ENCODE results near the gene DECR2.
"Not testable (repeated sequence)": the region's sequence is repeated elsewhere in the genome, so short reads cannot be mapped to it uniquely, and the experiment has no call there.

DECR2 gene

DNA sequence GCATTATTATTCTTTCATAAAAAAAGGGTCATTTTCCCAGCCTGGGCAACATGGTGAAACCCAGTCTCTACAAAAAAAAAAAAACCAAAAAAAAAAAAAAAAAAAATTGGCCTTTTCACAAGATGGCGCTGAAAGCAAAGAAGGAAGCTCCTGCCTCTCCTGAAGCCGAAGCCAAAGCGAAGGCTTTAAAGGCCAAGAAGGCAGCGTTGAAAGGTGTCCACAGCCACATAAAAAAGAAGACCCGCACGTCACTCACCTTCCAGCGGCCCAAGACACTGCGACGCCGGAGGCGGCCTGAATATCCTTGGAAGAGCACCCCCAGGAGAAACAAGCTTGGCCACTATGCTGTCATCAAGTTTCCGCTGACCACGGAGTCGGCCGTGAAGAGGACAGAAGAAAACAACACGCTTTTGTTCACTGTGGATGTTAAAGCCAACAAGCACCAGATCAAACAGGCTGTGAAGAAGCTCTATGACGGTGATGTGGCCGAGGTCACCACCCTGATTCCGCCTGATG is 15.0 kb upstream of the DECR2 start:
- H3K27me3 ChIP-seq (ENCODE audit: control insufficient read depth, insufficient read depth, low read length), result no peaks in the 10 kb centered on the region
- no peaks in the 10 kb centered on the region for H3K36me3 ChIP-seq (ENCODE audit: control insufficient read depth, insufficient read depth, low read length)
- no peak overlapping the region for H3K4me3 ChIP-seq (ENCODE audit: low read length)
- no peaks in the 10 kb centered on the region for H3K9me3 ChIP-seq (ENCODE audit: control insufficient read depth, low read length)
- no peak overlapping the region for H3K9ac ChIP-seq (ENCODE audit: low read length)
- peaks cover 15% of the 10 kb centered on the region for H3K4me1 ChIP-seq (ENCODE audit: control insufficient read depth, insufficient read depth, low read length)

DNA sequence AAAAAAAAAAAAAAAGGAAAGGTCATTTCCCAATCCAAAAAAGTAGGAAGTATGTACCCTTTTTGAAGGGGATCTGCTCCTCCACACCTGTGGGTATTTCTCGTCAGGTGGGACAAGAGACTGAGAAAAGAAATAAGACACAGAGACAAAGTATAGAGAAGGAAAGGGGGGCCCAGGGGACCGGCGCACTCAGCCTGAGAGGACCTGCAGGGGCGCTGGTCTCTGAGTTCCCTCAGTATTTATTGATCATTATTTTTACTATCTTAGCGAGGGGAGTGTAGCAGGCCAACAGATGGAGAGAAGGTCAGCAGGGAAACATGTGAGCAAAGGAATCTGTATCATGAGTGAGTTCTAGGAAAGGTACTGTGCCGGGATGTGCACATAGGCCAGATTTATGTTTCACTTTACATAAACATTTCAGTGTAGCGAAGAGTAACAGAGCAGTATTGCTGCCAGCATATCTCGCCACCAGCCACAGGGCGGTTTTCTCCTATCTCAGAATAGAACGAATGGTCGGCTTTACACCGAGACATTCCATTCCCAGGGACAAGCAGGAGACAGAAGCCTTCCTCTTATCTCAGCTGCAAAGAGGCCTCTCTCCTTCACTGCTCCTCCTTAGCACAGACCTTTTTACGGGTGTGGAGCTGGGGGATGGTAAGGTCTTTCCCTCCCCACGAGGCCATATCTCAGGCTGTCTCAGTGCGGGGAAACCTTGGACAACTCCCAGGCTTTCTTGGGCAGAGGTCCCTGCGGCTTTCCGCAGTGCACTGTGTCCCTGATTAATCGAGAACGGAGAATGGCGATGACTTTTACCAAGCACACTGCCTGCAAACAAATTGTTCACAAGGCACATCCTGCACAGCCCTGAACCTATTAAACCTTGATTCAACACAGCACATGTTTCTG is 13.7 kb upstream of the DECR2 start:
- H3K27me3 ChIP-seq (ENCODE audit: control insufficient read depth, insufficient read depth, low read length); H3K36me3 ChIP-seq (ENCODE audit: control insufficient read depth, insufficient read depth, low read length); H3K9me3 ChIP-seq (ENCODE audit: control insufficient read depth, low read length); H3K4me3 ChIP-seq (ENCODE audit: low read length): not testable (repeated sequence)
- Histone ChIP-seq H3K4me1 (ENCODE audit: control insufficient read depth, insufficient read depth, low read length) (peaks cover 15% of the 10 kb centered on the region), H3K9ac (ENCODE audit: low read length) (peak overlapping the region; percentile 51)

DNA sequence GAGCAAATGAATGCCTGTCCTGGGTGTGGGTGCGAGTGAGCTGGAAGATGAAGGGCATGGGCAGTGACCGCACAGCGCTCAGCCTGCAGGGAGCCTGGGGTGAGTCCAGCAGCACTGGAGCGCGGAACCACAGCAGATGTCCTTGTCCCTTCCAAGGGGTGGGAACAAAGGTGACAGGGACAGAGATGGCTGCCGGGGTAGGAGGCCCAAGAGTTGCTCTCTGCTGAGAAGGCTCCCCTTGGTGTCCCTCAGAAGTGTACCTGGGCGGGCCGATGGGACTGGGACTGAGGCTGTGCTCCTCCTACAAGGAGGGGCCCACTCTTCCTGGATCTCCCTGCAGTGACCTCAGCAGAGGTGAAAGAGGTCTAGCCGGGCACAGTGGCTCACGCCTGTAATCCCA is 12.3 kb upstream of the DECR2 start:
- H3K4me3 ChIP-seq (ENCODE audit: low read length), result no peak overlapping the region
- no peaks in the 10 kb centered on the region for H3K36me3 ChIP-seq (ENCODE audit: control insufficient read depth, insufficient read depth, low read length)
- H3K27me3 ChIP-seq (ENCODE audit: control insufficient read depth, insufficient read depth, low read length), result no peaks in the 10 kb centered on the region
- no peak overlapping the region for H3K9ac ChIP-seq (ENCODE audit: low read length)
- no peaks in the 10 kb centered on the region for H3K9me3 ChIP-seq (ENCODE audit: control insufficient read depth, low read length)
- peaks cover 8% of the 10 kb centered on the region for H3K4me1 ChIP-seq (ENCODE audit: control insufficient read depth, insufficient read depth, low read length)

DNA sequence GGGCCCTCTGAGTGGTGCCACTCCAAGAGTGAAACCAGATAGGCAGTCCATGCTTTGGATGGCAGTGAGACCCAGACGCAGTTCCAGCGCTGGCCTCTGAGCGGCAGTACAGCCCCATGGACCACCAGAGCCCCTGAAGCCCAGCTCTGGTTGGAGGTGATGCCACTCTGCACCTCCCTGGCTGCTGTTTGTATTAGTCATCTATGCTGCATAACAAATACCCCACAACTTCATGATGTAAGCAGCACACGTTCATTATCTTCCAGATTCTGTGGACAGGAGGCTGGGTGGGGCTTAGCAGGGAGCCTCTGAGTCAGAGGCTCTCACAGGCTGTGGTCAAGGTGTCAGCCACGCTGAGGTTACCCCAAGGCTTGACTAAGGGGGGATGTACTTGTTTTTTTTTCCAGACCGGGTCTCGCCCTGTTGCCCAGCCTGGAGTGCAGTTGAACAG is 9.8 kb upstream of the DECR2 start:
- Histone ChIP-seq H3K9me3 (ENCODE audit: control insufficient read depth, low read length) (no peaks in the 10 kb centered on the region), H3K9ac (ENCODE audit: low read length) (no peak overlapping the region), H3K36me3 (ENCODE audit: control insufficient read depth, insufficient read depth, low read length) (no peaks in the 10 kb centered on the region), H3K4me1 (ENCODE audit: control insufficient read depth, insufficient read depth, low read length) (peaks cover 8% of the 10 kb centered on the region), H3K27me3 (ENCODE audit: control insufficient read depth, insufficient read depth, low read length) (no peaks in the 10 kb centered on the region), H3K4me3 (ENCODE audit: low read length) (no peak overlapping the region)

DNA sequence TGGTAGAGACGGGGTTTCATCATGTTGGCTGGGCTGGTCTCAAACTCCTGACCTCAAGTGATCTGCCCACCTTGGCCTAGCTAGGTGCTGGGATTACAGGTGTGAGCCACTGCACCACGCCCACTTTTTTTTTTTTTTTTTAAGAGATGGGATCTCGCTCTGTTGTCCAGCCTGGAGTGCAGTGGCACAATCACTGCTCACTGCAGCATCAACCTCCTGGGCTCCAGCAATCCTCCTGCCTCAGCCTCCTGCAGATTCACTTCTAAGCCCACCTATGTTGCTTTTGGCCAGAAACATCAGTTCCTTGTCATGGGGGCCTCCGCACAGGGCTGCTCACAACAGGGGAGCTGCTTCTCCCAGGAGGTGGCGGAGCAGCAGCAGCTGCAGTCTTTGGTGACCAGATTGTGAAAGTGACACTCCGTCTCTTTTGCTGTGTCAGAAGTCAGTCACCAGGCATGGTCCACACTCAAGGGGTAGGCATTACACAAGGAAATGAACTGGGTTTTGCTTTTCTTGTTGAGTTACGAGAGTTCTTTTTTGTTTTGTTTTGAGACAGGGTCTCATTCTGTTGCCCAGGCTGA is 9.1 kb upstream of the DECR2 start:
- Histone ChIP-seq H3K9me3 (ENCODE audit: control insufficient read depth, low read length) (no peaks in the 10 kb centered on the region), H3K9ac (ENCODE audit: low read length) (no peak overlapping the region), H3K4me3 (ENCODE audit: low read length) (no peak overlapping the region), H3K4me1 (ENCODE audit: control insufficient read depth, insufficient read depth, low read length) (peaks cover 8% of the 10 kb centered on the region), H3K27me3 (ENCODE audit: control insufficient read depth, insufficient read depth, low read length) (no peaks in the 10 kb centered on the region), H3K36me3 (ENCODE audit: control insufficient read depth, insufficient read depth, low read length) (no peaks in the 10 kb centered on the region)

DNA sequence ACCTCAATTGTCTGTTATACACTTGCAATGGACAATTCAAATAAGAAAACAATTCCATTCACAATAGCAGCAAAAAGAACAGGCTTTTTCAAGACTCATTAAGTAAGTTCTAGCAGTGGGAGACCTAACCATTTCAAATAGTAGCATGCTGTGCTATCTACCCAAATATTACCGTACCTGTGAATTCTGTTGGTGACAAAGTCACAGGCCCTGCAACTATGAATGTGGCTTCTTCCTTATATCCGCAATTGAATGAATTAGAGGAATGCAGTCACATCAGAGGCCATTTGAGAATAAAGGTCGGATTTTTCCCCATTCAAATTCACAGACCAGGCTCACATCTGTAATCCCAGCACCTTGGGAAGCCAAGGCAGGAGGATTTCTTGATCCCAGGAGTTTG is 5.5 kb upstream of the DECR2 start:
- no peak overlapping the region for H3K9ac ChIP-seq (ENCODE audit: low read length)

DNA sequence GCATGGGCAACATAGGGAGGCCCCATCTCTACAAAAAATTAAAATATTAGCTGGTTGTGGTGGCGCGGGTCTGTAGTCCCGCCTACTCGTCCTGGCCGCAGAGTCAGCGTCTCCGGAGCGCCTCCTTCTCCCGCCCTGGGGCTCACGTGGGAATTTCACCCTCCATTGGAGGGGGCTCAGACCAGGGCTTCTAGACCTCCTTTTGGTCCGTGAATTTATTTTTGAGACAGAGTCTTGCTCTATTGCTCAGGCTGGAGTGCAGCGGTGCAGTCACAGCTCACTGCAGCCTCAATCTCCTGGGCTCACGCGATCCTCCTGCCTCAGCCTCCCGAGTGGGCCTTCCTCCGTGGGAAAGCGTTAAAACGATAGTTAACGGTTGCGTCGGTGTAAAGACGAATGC is 5.1 kb upstream of the DECR2 start:
- Histone ChIP-seq H3K4me3 (ENCODE audit: low read length) (no peak overlapping the region), H3K4me1 (ENCODE audit: control insufficient read depth, insufficient read depth, low read length) (peaks cover 9% of the 10 kb centered on the region), H3K27me3 (ENCODE audit: control insufficient read depth, insufficient read depth, low read length) (no peaks in the 10 kb centered on the region), H3K36me3 (ENCODE audit: control insufficient read depth, insufficient read depth, low read length) (no peaks in the 10 kb centered on the region), H3K9ac (ENCODE audit: low read length) (no peak overlapping the region), H3K9me3 (ENCODE audit: control insufficient read depth, low read length) (no peaks in the 10 kb centered on the region)

More for the DNA sequence above, 5.5 kb upstream of the DECR2 start:
- Histone ChIP-seq H3K36me3 (ENCODE audit: control insufficient read depth, insufficient read depth, low read length) (no peaks in the 10 kb centered on the region), H3K4me1 (ENCODE audit: control insufficient read depth, insufficient read depth, low read length) (peaks cover 9% of the 10 kb centered on the region), H3K4me3 (ENCODE audit: low read length) (no peak overlapping the region), H3K9me3 (ENCODE audit: control insufficient read depth, low read length) (no peaks in the 10 kb centered on the region), H3K27me3 (ENCODE audit: control insufficient read depth, insufficient read depth, low read length) (no peaks in the 10 kb centered on the region)

DNA sequence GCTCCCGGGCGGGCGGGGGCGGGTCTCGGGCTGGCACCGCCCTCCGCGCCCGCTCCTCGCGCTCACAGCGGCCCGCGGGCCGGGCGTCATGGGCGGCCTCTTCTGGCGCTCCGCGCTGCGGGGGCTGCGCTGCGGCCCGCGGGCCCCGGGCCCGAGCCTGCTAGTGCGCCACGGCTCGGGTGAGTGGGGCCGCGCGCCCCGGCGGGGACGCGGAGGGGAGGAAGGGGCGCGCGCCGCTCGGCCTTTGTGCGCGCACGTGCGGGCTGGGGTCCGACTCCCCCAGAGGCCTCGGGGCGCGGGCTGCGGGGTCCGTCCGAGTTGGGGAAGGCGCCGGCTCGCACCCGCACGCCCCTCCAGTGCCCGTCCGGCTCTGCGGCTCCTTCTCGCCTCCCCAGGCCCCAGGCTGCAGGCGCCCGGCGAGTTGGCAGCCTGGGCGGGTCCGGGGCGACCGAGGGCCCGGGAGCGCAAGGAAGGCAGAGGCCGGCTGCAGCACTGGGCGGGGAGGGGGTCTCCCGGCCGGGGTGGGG is 4.5 kb upstream of the DECR2 start, which contains the start of gene NME4:
TSS of gene NME4 (plus strand) at position 65 of the 527 bp plus-strand sequence. CDS start at position 89, 24 bp downstream.
- Histone ChIP-seq H3K4me3 (ENCODE audit: low read length) (no peak within 1 kb of the TSS), H3K9me3 (ENCODE audit: control insufficient read depth, low read length) (no peaks in the 10 kb centered on the region), H3K36me3 (ENCODE audit: control insufficient read depth, insufficient read depth, low read length) (no peaks in the 10 kb centered on the region), H3K9ac (ENCODE audit: low read length) (peak within 1 kb of the TSS; percentile 28), H3K4me1 (ENCODE audit: control insufficient read depth, insufficient read depth, low read length) (peaks cover 10% of the 10 kb centered on the region), H3K27me3 (ENCODE audit: control insufficient read depth, insufficient read depth, low read length) (no peaks in the 10 kb centered on the region)

DNA sequence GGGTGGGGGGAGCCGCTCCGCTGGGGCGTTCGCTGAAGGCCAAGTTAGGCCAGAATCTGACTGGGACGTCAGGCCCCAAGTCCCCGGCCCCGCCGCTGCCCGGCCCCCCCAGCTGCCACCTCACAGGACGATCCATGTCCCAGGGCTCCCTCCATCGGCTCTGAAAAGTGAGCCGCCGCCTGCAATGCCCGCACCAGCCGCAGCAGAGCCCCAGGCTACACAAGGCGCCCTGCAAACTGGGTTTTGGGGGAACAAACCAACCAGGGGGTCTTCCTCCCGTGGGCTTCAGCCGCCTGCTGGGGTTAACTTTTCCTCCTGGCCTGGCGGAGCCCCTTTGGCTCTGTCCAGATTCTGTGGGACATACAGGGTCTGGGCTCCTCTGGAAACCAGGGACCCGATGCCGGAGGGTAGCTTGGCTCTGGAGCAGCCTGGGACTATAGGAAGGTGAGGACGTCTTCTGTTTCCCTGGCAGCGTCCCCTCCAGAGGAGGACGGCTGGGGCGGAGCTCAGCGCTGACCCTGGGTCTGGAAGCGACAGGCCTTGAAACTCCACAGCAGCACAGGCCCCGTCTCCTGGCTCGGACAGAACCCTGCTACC is 3.9 kb upstream of the DECR2 start:
- Histone ChIP-seq H3K4me1 (ENCODE audit: control insufficient read depth, insufficient read depth, low read length) (peaks cover 15% of the 10 kb centered on the region), H3K4me3 (ENCODE audit: low read length) (no peak overlapping the region), H3K36me3 (ENCODE audit: control insufficient read depth, insufficient read depth, low read length) (no peaks in the 10 kb centered on the region), H3K27me3 (ENCODE audit: control insufficient read depth, insufficient read depth, low read length) (no peaks in the 10 kb centered on the region), H3K9ac (ENCODE audit: low read length) (peak overlapping the region; percentile 28), H3K9me3 (ENCODE audit: control insufficient read depth, low read length) (no peaks in the 10 kb centered on the region)

DNA sequence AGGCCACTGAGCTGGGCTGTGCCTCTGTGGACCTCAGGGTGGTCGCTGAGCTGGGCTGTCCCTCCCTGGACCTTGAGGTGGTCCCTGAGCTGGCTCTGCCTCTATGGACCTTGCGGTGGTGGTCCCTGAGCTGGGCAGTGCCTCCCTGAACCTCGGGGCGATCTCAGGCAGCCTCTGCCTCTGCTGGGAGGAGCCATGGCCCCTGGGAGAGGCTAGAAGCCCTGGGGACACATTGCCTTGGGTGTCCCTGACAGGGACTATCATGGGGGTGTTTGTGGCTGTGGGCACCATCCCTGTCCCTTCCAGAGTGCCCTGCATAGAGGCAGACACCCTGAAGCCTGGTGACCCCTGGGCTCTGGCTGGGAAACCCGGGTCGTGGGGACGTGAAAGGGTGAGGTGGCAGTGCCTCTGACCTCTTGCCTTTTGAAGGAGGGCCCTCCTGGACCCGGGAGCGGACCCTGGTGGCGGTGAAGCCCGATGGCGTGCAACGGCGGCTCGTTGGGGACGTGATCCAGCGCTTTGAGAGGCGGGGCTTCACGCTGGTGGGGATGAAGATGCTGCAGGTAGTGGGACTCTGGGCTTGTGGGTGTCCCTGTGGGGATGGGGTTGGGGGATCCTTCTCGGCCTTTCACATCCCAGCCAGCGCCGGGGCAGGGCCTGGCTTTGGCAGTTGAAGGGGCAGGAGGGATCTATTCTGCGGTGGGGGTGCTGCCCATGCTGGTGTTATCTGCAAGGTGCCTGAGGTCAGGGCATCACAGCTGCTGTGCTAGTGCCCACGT is 2.9 kb upstream of the DECR2 start:
- H3K4me3 ChIP-seq (ENCODE audit: low read length), result no peak overlapping the region
- no peaks in the 10 kb centered on the region for H3K9me3 ChIP-seq (ENCODE audit: control insufficient read depth, low read length)
- H3K27me3 ChIP-seq (ENCODE audit: control insufficient read depth, insufficient read depth, low read length), result no peaks in the 10 kb centered on the region
- peaks cover 15% of the 10 kb centered on the region for H3K4me1 ChIP-seq (ENCODE audit: control insufficient read depth, insufficient read depth, low read length)
- H3K36me3 ChIP-seq (ENCODE audit: control insufficient read depth, insufficient read depth, low read length), result no peaks in the 10 kb centered on the region
- peak overlapping the region; percentile 28 for H3K9ac ChIP-seq (ENCODE audit: low read length)

DNA sequence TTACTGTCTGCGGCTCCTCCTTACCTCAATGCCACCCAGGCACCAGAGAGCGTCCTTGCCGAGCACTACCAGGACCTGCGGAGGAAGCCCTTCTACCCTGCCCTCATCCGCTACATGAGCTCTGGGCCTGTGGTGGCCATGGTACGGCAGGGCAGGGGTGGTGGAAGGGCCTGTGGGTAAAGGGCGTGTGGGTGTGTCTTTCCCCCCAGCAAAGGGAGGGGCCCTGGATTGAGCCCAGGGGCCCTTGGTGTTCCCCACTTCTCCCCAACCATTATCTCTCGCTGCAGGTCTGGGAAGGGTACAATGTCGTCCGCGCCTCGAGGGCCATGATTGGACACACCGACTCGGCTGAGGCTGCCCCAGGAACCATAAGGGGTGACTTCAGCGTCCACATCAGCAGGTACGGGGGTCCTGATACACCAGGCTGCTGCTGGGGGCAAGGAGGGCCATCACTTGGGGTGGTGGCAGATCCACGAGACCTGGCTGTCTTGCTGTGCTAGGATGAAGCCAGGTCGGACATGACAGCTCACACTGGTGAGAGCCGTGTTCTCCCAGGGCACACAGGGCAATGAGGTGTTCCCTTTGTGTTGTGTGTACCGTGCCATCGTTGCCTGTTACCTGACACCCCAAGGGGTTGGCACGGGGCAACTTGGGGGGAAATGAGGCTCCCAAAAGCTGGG is 2.2 kb upstream of the DECR2 start:
- H3K36me3 ChIP-seq (ENCODE audit: control insufficient read depth, insufficient read depth, low read length), result no peaks in the 10 kb centered on the region
- no peak overlapping the region for H3K9ac ChIP-seq (ENCODE audit: low read length)
- no peaks in the 10 kb centered on the region for H3K27me3 ChIP-seq (ENCODE audit: control insufficient read depth, insufficient read depth, low read length)
- no peak overlapping the region for H3K4me3 ChIP-seq (ENCODE audit: low read length)
- H3K9me3 ChIP-seq (ENCODE audit: control insufficient read depth, low read length), result no peaks in the 10 kb centered on the region
- peaks cover 15% of the 10 kb centered on the region for H3K4me1 ChIP-seq (ENCODE audit: control insufficient read depth, insufficient read depth, low read length)

Data from mucosa of stomach (tissue), 1 donor.